ENCODE measurements around the gene DUT. TPM values are rescaled to one million over a fixed set of nuclear protein-coding genes. Genes with fewer than 3 reads are reported as not detected.
A peak's percentile ranks its signal among the peaks of the same experiment; 100 is the strongest.

DUT gene
- total RNA-seq, 1 donor from 2014 or later, result 41.4 TPM

DNA sequence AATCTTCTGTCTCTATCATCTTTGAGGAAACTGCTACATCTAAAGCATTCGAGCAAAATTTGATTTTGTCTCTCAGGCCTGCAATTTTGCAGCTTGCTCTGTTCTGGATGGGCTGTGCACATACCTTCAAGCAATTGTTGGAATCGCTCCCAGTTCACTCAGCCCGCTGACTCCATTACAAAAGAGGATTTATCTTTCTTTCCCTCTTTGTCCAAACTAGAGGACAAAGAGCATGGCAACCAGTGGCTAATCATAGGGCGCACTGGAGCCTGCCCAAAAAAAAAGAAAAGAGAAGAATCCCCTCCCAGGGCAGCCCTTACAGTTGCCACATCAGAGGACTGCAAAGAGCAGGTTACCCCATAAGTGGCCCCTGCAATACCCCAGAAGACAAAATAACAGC, 49.0 kb upstream of the DUT start:
- peaks cover 2% of the 10 kb centered on the region for H3K27me3 ChIP-seq (ENCODE audit: insufficient read depth, low read length)
- Mint-ChIP-seq H3K9me3 (ENCODE audit: unreplicated experiment) (no peaks in the 10 kb centered on the region), H3K27me3 (ENCODE audit: low read depth, unreplicated experiment) (no peaks in the 10 kb centered on the region), H3K4me1 (ENCODE audit: low read depth, unreplicated experiment) (peaks cover 2% of the 10 kb centered on the region), H3K4me3 (ENCODE audit: unreplicated experiment) (no peak overlapping the region), H3K27ac (ENCODE audit: unreplicated experiment) (no peak overlapping the region), H3K36me3 (ENCODE audit: low read depth, unreplicated experiment) (no peaks in the 10 kb centered on the region)
- no peak overlapping the region for H3K4me2 ChIP-seq (ENCODE audit: low read length)
- no peak overlapping the region for H3K9ac ChIP-seq (ENCODE audit: low read length)
- peak; percentile 32 for DNase-seq (ENCODE audit: low read depth)
- H3K79me2 ChIP-seq (ENCODE audit: insufficient read depth, low read length), result no peaks in the 10 kb centered on the region
- TF ChIP-seq, protein P1, sequence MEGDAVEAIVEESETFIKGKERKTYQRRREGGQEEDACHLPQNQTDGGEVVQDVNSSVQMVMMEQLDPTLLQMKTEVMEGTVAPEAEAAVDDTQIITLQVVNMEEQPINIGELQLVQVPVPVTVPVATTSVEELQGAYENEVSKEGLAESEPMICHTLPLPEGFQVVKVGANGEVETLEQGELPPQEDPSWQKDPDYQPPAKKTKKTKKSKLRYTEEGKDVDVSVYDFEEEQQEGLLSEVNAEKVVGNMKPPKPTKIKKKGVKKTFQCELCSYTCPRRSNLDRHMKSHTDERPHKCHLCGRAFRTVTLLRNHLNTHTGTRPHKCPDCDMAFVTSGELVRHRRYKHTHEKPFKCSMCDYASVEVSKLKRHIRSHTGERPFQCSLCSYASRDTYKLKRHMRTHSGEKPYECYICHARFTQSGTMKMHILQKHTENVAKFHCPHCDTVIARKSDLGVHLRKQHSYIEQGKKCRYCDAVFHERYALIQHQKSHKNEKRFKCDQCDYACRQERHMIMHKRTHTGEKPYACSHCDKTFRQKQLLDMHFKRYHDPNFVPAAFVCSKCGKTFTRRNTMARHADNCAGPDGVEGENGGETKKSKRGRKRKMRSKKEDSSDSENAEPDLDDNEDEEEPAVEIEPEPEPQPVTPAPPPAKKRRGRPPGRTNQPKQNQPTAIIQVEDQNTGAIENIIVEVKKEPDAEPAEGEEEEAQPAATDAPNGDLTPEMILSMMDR (IDR thresholded peaks at IDR 0.05; ENCODE audit: insufficient read depth, low read depth, low read length), result no peak
- no peak for TF ChIP-seq EZH2 (IDR thresholded peaks at IDR 0.05; ENCODE audit: insufficient read depth, low read length)
- H3K36me3 ChIP-seq (ENCODE audit: insufficient read depth, low read length), result no peaks in the 10 kb centered on the region
- H2AFZ ChIP-seq (ENCODE audit: low read depth, low read length), result no peak overlapping the region
- no peaks in the 10 kb centered on the region for H4K20me1 ChIP-seq (ENCODE audit: insufficient read depth, low read length)
- no peak overlapping the region for H3K27ac ChIP-seq (ENCODE audit: low read depth, low read length)
- no peak for FAIRE-seq
- peaks cover 3% of the 10 kb centered on the region for H3K4me1 ChIP-seq (ENCODE audit: insufficient read depth, low read length)
- H3K9me3 ChIP-seq (ENCODE audit: insufficient read depth, low read depth, low read length), result no peaks in the 10 kb centered on the region
- no peak overlapping the region for H3K4me3 ChIP-seq (ENCODE audit: insufficient read depth, low read depth, low read length)

DNA sequence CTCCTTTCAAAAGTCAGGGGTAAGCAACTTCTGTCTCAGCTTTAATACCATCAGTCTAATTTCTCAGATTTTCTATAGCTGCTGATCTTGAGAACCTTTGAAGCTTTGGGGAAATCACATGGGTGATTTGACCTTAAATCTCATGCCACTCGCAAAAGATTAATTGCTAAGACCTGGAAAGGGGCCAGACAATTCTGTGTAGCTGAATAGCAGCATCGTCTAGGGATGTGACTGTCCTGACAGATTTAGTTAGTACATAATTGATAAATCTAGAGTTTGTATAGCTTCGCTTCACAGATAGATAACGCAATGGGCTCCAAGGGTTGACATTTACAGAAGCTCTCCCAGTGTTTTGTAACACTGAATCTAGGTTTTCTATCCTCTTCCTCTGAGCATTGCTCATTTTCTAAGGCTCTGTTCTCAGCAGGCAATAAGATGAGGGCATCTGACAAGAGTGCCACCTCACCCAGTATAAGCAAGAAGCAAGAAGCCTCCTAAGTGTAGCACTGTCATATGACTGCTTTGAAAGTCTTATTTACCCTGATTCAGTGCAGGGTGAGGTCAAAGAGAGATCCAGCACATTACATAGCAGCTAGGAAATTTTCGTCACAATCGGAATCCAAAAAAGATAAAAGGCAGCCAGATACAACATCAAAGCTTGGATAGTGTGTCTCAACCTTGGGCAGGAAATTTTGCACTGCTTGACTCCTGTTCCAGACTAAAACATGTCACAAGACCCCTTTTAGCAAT, 47.7 kb upstream of the DUT start:
- Histone ChIP-seq H3K36me3 (ENCODE audit: insufficient read depth, low read length) (no peaks in the 10 kb centered on the region), H3K4me1 (ENCODE audit: insufficient read depth, low read length) (peaks cover 3% of the 10 kb centered on the region), H3K27ac (ENCODE audit: low read depth, low read length) (no peak overlapping the region), H3K27me3 (ENCODE audit: insufficient read depth, low read length) (no peaks in the 10 kb centered on the region), H3K4me2 (ENCODE audit: low read length) (no peak overlapping the region), H3K4me3 (ENCODE audit: insufficient read depth, low read depth, low read length) (no peak overlapping the region), H3K9ac (ENCODE audit: low read length) (no peak overlapping the region), H4K20me1 (ENCODE audit: insufficient read depth, low read length) (no peaks in the 10 kb centered on the region), H3K79me2 (ENCODE audit: insufficient read depth, low read length) (no peaks in the 10 kb centered on the region), H2AFZ (ENCODE audit: low read depth, low read length) (no peak overlapping the region), H3K9me3 (ENCODE audit: insufficient read depth, low read depth, low read length) (no peaks in the 10 kb centered on the region)
- peaks cover 2% of the 10 kb centered on the region for H3K4me1 Mint-ChIP-seq (ENCODE audit: low read depth, unreplicated experiment)
- FAIRE-seq (no peak), DNase-seq (ENCODE audit: low read depth) (peak; percentile 27)
- no peak overlapping the region for H3K27ac Mint-ChIP-seq (ENCODE audit: unreplicated experiment)
- TF ChIP-seq, protein P1 (IDR thresholded peaks at IDR 0.05; ENCODE audit: insufficient read depth, low read depth, low read length), result no peak
- no peak for TF ChIP-seq EZH2 (IDR thresholded peaks at IDR 0.05; ENCODE audit: insufficient read depth, low read length)
- no peaks in the 10 kb centered on the region for H3K9me3 Mint-ChIP-seq (ENCODE audit: unreplicated experiment)
- H3K4me3 Mint-ChIP-seq (ENCODE audit: unreplicated experiment), result no peak overlapping the region
- H3K27me3 Mint-ChIP-seq (ENCODE audit: low read depth, unreplicated experiment), result no peaks in the 10 kb centered on the region
- H3K36me3 Mint-ChIP-seq (ENCODE audit: low read depth, unreplicated experiment), result no peaks in the 10 kb centered on the region
